ENCODE data around the gene NR4A1.

The NR4A1 gene

DNA sequence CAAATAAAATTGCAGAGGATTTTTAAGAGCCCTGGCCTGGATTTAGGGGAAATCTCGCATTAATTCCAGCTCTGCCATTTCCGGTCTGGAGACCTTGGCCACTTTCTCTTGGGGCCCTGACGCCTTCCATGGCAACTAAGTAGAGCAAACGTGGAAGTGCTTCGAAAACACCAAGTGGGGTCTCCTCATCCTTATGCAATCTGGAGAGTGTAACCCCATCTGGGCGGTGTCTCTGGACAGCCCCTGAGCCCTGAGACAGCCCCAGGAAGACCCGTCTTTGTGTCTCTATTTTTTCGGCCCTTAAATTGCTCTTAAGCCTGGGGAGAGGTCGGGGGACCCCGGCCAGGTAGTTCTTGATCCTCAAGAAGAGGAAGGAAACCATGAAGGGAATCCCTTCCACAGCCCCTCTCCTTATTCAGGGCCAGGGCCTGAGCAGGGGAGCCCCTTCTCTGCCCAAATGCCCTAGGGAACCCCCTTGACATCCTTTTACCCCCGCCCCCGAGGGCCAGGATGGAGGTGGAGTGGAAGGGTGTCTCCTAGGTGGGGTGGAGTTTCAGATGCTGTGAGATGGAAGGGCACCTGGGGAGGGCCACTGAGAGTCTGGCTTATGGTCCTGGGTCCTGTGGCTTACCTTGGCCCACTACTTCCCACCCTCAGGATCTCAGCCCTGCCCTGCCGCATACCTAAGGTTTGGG lies 17.6 kb upstream of the NR4A1 start:
- TF ChIP-seq, protein P1, sequence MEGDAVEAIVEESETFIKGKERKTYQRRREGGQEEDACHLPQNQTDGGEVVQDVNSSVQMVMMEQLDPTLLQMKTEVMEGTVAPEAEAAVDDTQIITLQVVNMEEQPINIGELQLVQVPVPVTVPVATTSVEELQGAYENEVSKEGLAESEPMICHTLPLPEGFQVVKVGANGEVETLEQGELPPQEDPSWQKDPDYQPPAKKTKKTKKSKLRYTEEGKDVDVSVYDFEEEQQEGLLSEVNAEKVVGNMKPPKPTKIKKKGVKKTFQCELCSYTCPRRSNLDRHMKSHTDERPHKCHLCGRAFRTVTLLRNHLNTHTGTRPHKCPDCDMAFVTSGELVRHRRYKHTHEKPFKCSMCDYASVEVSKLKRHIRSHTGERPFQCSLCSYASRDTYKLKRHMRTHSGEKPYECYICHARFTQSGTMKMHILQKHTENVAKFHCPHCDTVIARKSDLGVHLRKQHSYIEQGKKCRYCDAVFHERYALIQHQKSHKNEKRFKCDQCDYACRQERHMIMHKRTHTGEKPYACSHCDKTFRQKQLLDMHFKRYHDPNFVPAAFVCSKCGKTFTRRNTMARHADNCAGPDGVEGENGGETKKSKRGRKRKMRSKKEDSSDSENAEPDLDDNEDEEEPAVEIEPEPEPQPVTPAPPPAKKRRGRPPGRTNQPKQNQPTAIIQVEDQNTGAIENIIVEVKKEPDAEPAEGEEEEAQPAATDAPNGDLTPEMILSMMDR (IDR thresholded peaks at IDR 0.05; ENCODE audit: borderline replicate concordance, control extremely low read depth, extremely low read depth, insufficient read depth, missing control alignments): no peak
- in situ Hi-C loops (cut with MboI; ENCODE audit: low sequenced_read_pairs, unreplicated experiment): loop anchor here (5.0 kb wide), 1 partner anchor 84 kb away; no protein-coding TSS in a partner anchor
- DNase-seq (ENCODE audit: low spot score): no peak

DNA sequence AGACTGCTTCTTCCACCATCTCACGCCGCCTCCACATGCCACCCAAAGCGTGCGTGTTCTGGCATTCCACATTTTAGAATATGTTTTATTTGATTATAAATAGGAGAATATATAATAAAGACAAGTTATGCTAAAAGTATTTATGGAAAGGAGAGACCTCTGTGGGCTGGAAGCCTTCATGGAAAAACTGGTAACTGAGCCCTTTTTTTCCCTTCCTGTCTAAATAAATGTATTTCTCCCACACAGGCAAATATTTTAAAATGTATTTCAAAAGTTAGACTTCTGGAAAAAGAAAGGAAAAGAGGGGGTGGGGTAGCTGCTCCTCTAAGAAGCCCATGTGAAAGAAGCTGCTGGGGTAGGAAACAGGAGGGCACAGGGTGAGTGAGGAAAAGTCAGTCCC lies 16.1 kb upstream of the NR4A1 start:
- TF ChIP-seq, protein P1 (IDR thresholded peaks at IDR 0.05; ENCODE audit: borderline replicate concordance, control extremely low read depth, extremely low read depth, insufficient read depth, missing control alignments): no peak
- in situ Hi-C loops (cut with MboI; ENCODE audit: low sequenced_read_pairs, unreplicated experiment): no loop called here
- no peak for DNase-seq (ENCODE audit: low spot score)

- DNase-seq (ENCODE audit: low spot score): no peak
- in situ Hi-C loops (cut with MboI; ENCODE audit: low sequenced_read_pairs, unreplicated experiment): no loop called here
Observed at GRCh38 chr12:52035926-52036325, 15.3 kb upstream of the NR4A1 start.

GRCh38 chr12:52036587-52037171 lies 14.6 kb upstream of the NR4A1 start:
- DNase-seq (ENCODE audit: low spot score): peak; percentile 86
- TF ChIP-seq, protein P1 (IDR thresholded peaks at IDR 0.05; ENCODE audit: borderline replicate concordance, control extremely low read depth, extremely low read depth, insufficient read depth, missing control alignments): no peak
- in situ Hi-C loops (cut with MboI; ENCODE audit: low sequenced_read_pairs, unreplicated experiment): no loop called here

More at GRCh38 chr12:52035926-52036325, 15.3 kb upstream of the NR4A1 start:
- TF ChIP-seq, protein P1 (IDR thresholded peaks at IDR 0.05; ENCODE audit: borderline replicate concordance, control extremely low read depth, extremely low read depth, insufficient read depth, missing control alignments): no peak

- in situ Hi-C loops (cut with MboI; ENCODE audit: low sequenced_read_pairs, unreplicated experiment): no loop called here
- TF ChIP-seq, protein P1 (IDR thresholded peaks at IDR 0.05; ENCODE audit: borderline replicate concordance, control extremely low read depth, extremely low read depth, insufficient read depth, missing control alignments): no peak
- peak; percentile 58 for DNase-seq (ENCODE audit: low spot score)
Observed at GRCh38 chr12:52037248-52037861, 13.9 kb upstream of the NR4A1 start.

DNA sequence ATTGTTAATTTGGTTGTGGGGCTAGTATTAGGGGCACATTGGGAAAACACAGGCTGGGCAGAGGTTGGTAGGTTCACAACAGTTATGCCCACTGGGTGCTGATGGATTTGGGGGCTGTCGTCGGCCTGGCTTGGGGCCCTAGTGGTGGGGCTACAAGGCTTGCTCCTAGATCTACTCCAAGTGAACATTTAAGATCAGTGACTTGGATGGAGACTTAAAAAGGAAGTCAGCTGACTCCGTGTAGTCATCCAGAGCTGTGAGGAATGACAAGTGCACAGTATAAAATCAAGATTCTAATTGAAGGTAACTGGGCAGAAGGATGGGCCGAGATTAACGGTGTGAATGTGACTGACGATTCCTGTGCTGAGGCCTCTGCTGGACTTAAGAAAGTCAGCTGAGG lies 12.8 kb upstream of the NR4A1 start:
- TF ChIP-seq, protein P1 (IDR thresholded peaks at IDR 0.05; ENCODE audit: borderline replicate concordance, control extremely low read depth, extremely low read depth, insufficient read depth, missing control alignments): no peak
- in situ Hi-C loops (cut with MboI; ENCODE audit: low sequenced_read_pairs, unreplicated experiment): no loop called here
- DNase-seq (ENCODE audit: low spot score): no peak

All from GM13976 (cell line).